Measurements from ENCODE around the gene CD209.
"Not testable (repeated sequence)": the region's sequence is repeated elsewhere in the genome, so short reads cannot be mapped to it uniquely, and the experiment has no call there.

CD209 gene

DNA sequence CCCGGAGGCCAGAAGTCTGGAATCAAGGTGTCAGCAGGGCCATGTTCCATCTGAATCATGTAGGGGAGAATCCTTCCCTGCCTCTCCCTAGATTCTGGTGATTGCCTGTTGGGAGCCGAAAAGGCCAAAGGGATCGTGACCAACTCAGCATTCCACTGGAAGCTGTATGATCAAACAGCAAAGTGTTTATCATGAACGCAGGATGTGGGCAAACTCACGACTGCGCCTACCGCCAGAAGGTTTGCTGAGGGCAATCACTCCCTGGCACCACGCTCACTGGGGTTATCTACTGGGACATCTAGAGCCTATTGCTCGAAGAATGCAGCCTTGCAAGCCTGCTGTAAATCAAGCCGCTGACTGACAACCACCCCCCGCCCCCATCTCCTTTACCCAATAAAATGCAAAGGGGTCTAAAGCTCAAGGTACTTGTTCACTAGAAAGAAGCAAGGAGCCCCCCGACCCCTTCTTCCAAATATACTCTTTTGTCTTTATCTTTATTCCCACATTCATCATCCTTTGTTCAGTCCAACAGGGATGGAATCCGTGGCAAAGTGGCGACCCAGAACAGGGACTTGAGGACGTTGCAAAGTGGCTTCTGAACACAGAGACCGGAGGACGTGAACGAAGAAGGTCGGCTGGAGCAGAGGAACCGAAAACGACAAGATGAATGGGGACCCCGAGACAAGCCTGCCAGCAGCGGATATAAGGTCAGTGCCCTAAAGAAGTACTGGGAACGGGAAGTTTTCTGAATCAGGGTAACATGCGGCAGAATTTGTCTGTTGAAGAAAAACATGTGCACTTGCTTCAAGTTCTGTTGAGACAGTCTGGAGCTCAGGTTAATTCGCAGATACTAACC, 32.5 kb upstream of the CD209 start:
- H3K27me3 Mint-ChIP-seq, result peaks cover 8% of the 10 kb centered on the region
- no peaks in the 10 kb centered on the region for H3K36me3 Mint-ChIP-seq
- H3K9me3 Mint-ChIP-seq (ENCODE audit: low read depth), result no peaks in the 10 kb centered on the region
- H3K4me1 Mint-ChIP-seq (ENCODE audit: low read depth), result peaks cover 2% of the 10 kb centered on the region
- no peak overlapping the region for H3K27ac Mint-ChIP-seq
- no peak overlapping the region for H3K4me3 Mint-ChIP-seq

DNA sequence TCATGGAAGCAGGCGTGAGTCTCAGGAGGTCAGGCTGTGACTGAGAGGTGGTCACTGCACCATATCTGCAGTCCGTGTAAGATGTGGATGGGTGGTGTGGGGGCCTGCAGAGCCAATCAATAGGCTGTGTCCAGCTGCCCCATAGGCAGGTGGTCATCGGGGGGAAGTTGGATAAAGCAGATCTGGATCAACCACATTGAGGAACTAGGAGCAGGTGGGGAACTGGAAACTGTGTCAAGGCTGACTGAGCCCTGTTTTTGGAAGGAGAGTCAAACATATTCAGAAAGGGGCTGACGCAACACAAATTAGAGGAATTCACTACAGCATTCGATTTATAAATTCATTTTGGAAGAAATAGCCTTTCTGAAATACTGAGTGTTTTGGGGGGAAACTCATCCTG, 30.7 kb upstream of the CD209 start:
- no peaks in the 10 kb centered on the region for H3K9me3 Mint-ChIP-seq (ENCODE audit: low read depth)
- no peaks in the 10 kb centered on the region for H3K36me3 Mint-ChIP-seq
- peaks cover 8% of the 10 kb centered on the region for H3K4me1 Mint-ChIP-seq (ENCODE audit: low read depth)

DNA sequence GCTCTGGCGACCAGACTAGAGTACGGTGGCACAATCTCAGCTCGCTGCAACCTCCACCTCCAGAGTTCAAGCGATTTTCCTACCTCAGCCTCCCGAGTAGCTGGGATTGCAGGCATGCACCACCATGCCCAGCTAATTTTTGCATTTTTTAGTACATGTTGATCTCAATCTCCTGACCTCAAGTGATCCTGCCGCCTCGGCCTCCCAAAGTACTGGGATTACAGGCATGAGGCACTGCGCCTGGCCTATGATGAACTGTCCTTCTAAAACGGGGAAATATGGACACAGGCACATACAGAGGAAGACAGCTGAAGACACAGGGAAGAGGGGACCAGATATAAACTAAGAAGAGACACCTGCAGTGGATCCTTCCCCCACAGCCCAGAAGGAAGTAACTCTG, 28.4 kb upstream of the CD209 start:
- H3K4me3 Mint-ChIP-seq, result no peak overlapping the region
- no peak overlapping the region for H3K27ac Mint-ChIP-seq
- H3K36me3 Mint-ChIP-seq, result no peaks in the 10 kb centered on the region
- H3K4me1 Mint-ChIP-seq (ENCODE audit: low read depth), result peaks cover 26% of the 10 kb centered on the region
- H3K27me3 Mint-ChIP-seq, result no peaks in the 10 kb centered on the region
- H3K9me3 Mint-ChIP-seq (ENCODE audit: low read depth), result no peaks in the 10 kb centered on the region

More for the DNA sequence above, 30.7 kb upstream of the CD209 start:
- no peak overlapping the region for H3K4me3 Mint-ChIP-seq
- no peak overlapping the region for H3K27ac Mint-ChIP-seq
- H3K27me3 Mint-ChIP-seq, result no peaks in the 10 kb centered on the region

DNA sequence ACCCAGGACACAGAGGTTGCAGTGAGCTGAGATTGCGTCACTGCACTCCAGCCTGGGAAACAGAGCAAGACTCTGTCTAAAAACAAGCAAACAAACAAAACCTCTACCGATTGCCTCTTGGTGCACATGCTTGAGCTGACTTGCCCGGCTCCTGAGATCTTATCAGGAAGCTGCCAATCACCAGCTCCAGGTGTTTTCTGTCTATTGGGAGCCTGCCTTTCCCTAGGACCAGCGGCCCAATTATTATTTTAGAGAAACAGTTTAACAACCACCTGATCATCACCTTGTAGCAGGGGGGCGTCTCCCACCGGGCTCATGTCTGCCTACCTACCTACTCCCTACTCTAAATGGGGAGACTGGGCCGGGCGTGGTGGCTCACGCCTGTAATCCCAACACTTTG, 26.5 kb upstream of the CD209 start:
- H3K36me3 Mint-ChIP-seq, result no peaks in the 10 kb centered on the region
- H3K4me1 Mint-ChIP-seq (ENCODE audit: low read depth), result peaks cover 26% of the 10 kb centered on the region
- no peak overlapping the region for H3K4me3 Mint-ChIP-seq
- no peaks in the 10 kb centered on the region for H3K9me3 Mint-ChIP-seq (ENCODE audit: low read depth)
- peak overlapping the region; percentile 54 for H3K27ac Mint-ChIP-seq
- H3K27me3 Mint-ChIP-seq, result no peaks in the 10 kb centered on the region

DNA sequence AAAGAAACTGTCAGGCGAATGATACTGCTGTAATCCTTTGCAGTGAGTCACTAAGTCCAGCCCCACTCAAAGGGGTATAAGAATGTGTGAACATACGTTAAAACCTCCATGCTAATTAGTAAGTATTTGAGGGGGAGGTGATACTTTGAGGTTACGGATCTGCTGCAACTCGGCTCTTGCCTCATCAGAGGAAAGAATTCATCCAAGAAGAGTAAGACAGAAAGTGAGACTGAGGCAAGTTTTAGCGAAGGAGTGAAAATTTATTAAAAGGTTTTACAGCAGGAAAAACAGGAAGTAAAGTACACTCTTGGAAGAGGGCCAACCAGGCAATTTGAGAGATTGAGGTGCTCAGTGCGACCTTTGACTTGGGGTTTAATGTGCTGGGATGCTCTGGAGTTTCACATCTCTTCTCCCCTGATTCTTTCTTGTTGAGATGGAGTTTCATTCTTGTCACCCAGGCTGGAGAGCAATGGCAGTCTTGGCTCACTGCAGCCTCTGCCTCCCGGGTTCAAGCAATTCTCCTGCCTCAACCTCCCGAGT, 25.5 kb upstream of the CD209 start:
- Mint-ChIP-seq H3K4me3 (peak overlapping the region; percentile 27), H3K9me3 (ENCODE audit: low read depth) (no peaks in the 10 kb centered on the region), H3K27me3 (no peaks in the 10 kb centered on the region), H3K36me3 (no peaks in the 10 kb centered on the region), H3K27ac (peak overlapping the region; percentile 67), H3K4me1 (ENCODE audit: low read depth) (peaks cover 26% of the 10 kb centered on the region)

DNA sequence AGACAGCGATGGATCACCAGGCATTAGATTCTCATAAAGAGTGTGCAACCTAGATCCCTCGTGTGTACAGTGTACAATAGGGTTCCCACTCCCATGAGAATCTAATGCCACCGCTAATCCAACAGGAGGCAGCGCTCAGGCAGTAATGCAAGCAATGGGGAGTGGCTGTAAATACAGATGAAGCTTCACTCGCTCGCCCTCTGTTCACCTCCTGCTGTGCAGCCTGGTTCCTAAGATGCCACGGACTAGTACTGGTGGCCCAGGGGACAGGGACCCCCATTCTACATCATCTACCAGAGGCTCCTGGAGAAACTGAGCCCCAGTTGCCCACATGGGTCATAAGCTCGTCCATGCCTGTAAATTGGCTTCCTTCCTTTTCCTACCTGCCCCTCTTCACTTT, 23.7 kb upstream of the CD209 start:
- Mint-ChIP-seq H3K36me3 (no peaks in the 10 kb centered on the region), H3K27ac (peak overlapping the region; percentile 37), H3K27me3 (peaks cover 2% of the 10 kb centered on the region), H3K9me3 (ENCODE audit: low read depth) (no peaks in the 10 kb centered on the region), H3K4me3 (no peak overlapping the region), H3K4me1 (ENCODE audit: low read depth) (peaks cover 26% of the 10 kb centered on the region)

DNA sequence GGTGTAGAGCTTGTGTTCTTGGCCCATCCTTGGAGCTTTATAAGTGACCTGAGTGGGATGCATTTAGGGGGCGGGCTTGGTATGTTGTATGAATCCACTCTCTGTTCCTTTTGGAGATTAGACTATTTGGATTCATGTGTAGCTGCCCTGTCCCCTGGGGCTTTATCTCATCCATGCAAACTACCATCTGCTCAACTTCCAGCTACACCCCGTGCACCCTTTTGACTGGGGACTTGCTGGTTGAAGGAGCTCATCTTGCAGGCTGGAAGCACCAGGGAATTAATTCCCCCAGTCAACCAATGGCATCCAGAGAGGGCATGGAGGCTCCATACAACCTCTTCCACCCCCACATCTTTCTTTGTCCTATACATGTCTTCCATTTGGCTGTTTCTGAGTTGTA, 21.8 kb upstream of the CD209 start:
- H3K27ac Mint-ChIP-seq, result no peak overlapping the region

DNA sequence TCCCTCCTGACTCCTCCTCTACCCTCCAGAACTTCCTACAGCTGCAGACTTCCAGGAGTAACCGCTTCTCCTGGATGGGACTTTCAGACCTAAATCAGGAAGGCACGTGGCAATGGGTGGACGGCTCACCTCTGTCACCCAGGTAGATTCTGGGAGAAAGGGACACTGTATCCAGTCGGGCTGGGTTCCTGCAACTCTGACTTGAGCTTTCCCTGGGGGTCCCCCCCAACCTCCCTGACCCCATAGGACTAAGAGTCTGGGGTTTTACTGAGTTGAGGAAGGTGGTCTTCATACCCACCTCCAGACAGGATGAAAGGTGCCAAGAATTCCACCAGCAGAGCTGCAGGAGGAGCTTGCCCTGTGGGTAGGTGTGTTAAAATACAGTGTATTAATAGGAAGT, 20.2 kb upstream of the CD209 start:
- Mint-ChIP-seq H3K36me3 (no peaks in the 10 kb centered on the region), H3K4me1 (ENCODE audit: low read depth) (peaks cover 15% of the 10 kb centered on the region), H3K27ac (no peak overlapping the region), H3K27me3 (peaks cover 2% of the 10 kb centered on the region), H3K9me3 (ENCODE audit: low read depth) (no peaks in the 10 kb centered on the region), H3K4me3 (no peak overlapping the region)

More for the DNA sequence above, 21.8 kb upstream of the CD209 start:
- Mint-ChIP-seq H3K27me3 (peaks cover 2% of the 10 kb centered on the region), H3K4me1 (ENCODE audit: low read depth) (peaks cover 24% of the 10 kb centered on the region), H3K36me3 (no peaks in the 10 kb centered on the region), H3K4me3 (no peak overlapping the region), H3K9me3 (ENCODE audit: low read depth) (no peaks in the 10 kb centered on the region)

DNA sequence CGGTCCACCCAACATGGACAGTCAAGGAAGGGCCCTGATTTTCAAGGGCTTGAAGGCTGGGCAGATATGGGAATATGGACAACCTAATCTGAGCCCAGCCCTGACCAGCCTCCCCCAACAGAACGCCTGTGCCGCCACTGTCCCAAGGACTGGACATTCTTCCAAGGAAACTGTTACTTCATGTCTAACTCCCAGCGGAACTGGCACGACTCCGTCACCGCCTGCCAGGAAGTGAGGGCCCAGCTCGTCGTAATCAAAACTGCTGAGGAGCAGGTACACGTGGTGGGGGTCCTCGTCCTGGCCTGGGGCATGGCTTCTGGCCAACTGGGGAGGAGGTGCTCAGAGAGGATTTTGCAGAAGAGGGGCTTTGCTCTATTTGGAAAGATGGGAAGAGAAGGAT, 19.2 kb upstream of the CD209 start:
- Mint-ChIP-seq H3K36me3 (no peaks in the 10 kb centered on the region), H3K4me3 (no peak overlapping the region), H3K4me1 (ENCODE audit: low read depth) (peaks cover 7% of the 10 kb centered on the region), H3K9me3 (ENCODE audit: low read depth) (no peaks in the 10 kb centered on the region), H3K27ac (no peak overlapping the region), H3K27me3 (peaks cover 2% of the 10 kb centered on the region)

DNA sequence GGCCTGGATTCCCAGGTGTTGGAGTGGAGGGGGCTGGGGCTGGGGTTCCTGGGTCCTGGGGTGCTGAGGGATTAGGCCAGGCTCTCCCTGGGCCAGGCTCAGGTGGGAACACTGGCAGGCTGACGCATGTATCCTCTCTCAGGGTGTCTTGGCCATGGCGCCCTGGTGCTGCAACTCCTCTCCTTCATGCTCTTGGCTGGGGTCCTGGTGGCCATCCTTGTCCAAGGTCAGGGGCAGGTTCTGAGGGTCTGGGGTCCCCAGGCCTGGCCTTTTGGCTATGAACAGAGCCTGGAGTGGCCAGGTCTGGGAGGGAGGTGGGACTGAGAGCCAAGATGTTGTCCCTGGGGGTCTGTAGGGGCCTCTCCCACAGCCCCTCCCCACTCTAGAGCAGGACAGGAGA, 17.7 kb upstream of the CD209 start:
- H3K27me3 Mint-ChIP-seq; H3K4me1 Mint-ChIP-seq (ENCODE audit: low read depth); H3K27ac Mint-ChIP-seq; H3K4me3 Mint-ChIP-seq; H3K36me3 Mint-ChIP-seq; H3K9me3 Mint-ChIP-seq (ENCODE audit: low read depth): not testable (repeated sequence)

DNA sequence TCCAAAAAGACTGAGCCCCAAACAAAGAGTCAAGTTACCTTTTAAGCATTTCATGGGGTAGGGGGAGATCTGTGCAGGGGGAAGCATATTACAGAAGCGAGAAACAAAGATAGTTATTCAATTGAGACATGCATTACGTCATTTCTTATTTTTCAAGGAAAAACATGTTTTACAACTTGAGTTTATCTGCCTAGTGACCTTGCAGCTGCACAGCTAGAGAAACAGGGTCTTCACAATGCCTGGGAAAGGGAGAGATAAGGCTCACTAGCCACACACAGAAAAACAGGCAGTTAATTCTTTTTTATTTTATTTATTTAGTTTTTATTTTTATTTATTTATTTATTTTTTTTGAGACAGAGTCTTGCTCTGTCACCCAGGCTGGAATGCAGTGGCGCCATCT, 16.8 kb upstream of the CD209 start:
- not testable (repeated sequence) for H3K36me3 Mint-ChIP-seq; H3K27me3 Mint-ChIP-seq; H3K4me3 Mint-ChIP-seq; H3K27ac Mint-ChIP-seq; H3K9me3 Mint-ChIP-seq (ENCODE audit: low read depth); H3K4me1 Mint-ChIP-seq (ENCODE audit: low read depth)

DNA sequence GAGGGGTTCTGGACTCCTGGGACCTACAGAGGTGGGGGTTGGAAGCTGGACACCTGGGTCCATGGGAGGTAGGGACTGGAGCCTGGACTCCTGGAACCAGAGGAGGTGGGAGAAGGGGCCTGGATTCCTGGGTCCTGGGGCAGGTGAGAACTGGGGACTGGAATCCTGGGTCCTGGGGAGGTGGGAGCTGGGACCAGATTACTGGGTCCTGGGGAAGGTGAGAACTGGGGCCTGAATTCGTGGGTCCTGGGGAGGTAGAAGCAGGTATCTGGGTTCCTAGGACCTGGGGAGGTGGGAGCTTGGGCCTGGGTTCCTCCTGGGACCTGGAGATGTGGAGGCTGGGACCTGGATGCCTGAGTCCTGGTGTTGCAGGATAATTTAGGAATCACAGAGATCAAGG, 16.4 kb upstream of the CD209 start:
- Mint-ChIP-seq H3K27me3 (peaks cover 2% of the 10 kb centered on the region), H3K9me3 (ENCODE audit: low read depth) (peaks cover 10% of the 10 kb centered on the region), H3K36me3 (peaks cover 9% of the 10 kb centered on the region), H3K4me3 (no peak overlapping the region), H3K4me1 (ENCODE audit: low read depth) (peaks cover 3% of the 10 kb centered on the region), H3K27ac (no peak overlapping the region)

DNA sequence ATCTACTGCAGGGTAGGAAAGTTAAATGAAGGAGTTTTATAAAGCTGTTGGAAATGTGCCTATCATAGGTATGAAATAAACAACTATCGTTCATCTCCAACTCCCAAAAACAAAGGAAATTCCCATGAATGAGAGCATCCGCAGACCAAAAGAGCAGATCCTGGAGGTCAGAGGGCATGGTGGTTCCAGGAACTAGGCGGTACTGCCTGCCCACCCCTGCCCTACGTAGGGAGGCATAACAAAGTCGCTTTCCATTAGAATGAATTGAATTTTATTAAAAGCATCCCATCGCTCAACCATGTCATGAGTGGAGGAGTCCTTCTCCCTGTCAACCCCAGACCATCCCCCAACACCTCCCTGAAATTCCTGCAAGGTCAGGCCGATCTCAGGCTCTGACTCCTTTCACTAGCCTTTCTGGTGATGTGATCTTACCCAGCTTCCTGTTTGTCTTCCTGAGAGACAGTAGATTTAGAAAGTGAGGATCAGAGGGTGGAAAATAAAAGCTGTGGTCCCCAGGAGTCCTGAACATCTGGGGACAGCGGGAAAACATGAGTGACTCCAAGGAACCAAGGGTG, 15.5 kb upstream of the CD209 start, which contains the start of gene CLEC4M:
TSS of gene CLEC4M (plus strand) at position 525 of the 575 bp plus-strand sequence. CDS start at position 549, 24 bp downstream.
- Mint-ChIP-seq H3K27me3 (peaks cover 2% of the 10 kb centered on the region), H3K36me3 (peaks cover 14% of the 10 kb centered on the region), H3K4me1 (ENCODE audit: low read depth) (peaks cover 3% of the 10 kb centered on the region), H3K9me3 (ENCODE audit: low read depth) (peaks cover 17% of the 10 kb centered on the region), H3K4me3 (no peak within 1 kb of the TSS), H3K27ac (no peak within 1 kb of the TSS)

DNA sequence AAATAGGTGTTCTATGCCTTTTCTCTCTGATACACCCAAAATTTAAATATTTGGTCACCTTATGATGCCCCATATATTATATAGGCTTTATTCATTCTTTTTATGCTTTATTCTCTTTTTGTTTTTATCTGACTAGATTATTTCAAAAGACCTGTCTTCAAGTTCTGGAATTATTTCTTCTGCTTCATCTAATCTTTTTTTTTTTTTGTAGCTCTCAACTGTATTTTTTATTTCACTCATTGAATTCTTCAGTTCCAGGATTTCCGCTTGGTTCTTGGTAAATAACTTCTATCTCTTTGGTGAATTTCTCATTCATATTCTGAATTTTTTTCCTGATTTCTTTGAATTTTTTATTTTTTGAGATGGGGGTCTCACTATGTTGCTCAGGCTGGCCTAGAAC, 11.8 kb upstream of the CD209 start:
- Mint-ChIP-seq H3K4me3 (no peak overlapping the region), H3K4me1 (ENCODE audit: low read depth) (peaks cover 7% of the 10 kb centered on the region), H3K27me3 (no peaks in the 10 kb centered on the region), H3K27ac (no peak overlapping the region), H3K9me3 (ENCODE audit: low read depth) (peaks cover 34% of the 10 kb centered on the region), H3K36me3 (peaks cover 22% of the 10 kb centered on the region)

DNA sequence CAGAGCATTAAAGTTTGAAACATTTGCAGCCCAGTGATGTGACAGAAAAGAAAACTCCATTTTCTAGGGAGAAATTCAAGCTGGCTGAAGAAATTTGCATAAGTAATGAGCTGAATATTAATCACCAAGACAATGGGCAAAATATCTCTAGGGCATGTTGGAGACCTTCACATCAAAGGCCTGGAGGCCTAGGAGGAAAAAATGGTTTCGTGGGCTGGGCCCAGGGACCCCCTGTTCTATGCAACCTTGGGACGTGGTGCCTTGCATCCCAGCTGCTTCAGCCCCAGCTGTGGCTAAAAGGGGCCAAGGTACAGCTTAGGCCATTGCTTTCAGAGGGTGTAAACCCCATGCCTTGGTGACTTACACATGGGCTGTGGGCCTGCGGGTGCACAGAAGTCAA, 10.0 kb upstream of the CD209 start:
- Mint-ChIP-seq H3K36me3 (peaks cover 22% of the 10 kb centered on the region), H3K27ac (no peak overlapping the region), H3K27me3 (no peaks in the 10 kb centered on the region), H3K9me3 (ENCODE audit: low read depth) (peaks cover 34% of the 10 kb centered on the region), H3K4me3 (no peak overlapping the region), H3K4me1 (ENCODE audit: low read depth) (peaks cover 14% of the 10 kb centered on the region)
